Endothelial cell of hepatic sinusoid (primary cell): ENCODE data around the gene COL23A1.

Source experiments
- in situ Hi-C: cut with HindIII; loops from 2 replicates; pipeline ENCODE4 v1.10.0; 2017; ENCODE audit warnings: low sequenced_read_pairs

Gene COL23A1

GRCh38 chr5:178589180-178590140, 733 bp downstream of the COL23A1 start:
- in situ Hi-C loops = loop anchor here (5.0 kb wide), 1 partner anchor 98 kb away; no protein-coding TSS in a partner anchor

GRCh38 chr5:178588769-178589168, 1.4 kb downstream of the COL23A1 start:
- in situ Hi-C loops = loop anchor here (5.0 kb wide), 1 partner anchor 99 kb away; no protein-coding TSS in a partner anchor

- in situ Hi-C loops = loop anchor here (5.0 kb wide), 1 partner anchor 99 kb away; no protein-coding TSS in a partner anchor
These were observed 2.2 kb downstream of the COL23A1 start for GRCh38 chr5:178587763-178588611.

- in situ Hi-C loops = loop anchor here (5.0 kb wide), 1 partner anchor 101 kb away; no protein-coding TSS in a partner anchor
These were observed 3.8 kb downstream of the COL23A1 start for GRCh38 chr5:178586396-178586795.

- in situ Hi-C loops = loop anchor here (5.0 kb wide), 1 partner anchor 102 kb away; no protein-coding TSS in a partner anchor
These were observed 4.8 kb downstream of the COL23A1 start for GRCh38 chr5:178585421-178585820.

GRCh38 chr5:178583279-178583678, 6.9 kb downstream of the COL23A1 start:
- in situ Hi-C loops = no loop called here

GRCh38 chr5:178582291-178582690, 7.9 kb downstream of the COL23A1 start:
- in situ Hi-C loops = no loop called here

- in situ Hi-C loops = no loop called here
These were observed 8.6 kb downstream of the COL23A1 start for GRCh38 chr5:178581621-178582020.

GRCh38 chr5:178580271-178580955, 9.8 kb downstream of the COL23A1 start:
- in situ Hi-C loops = no loop called here

GRCh38 chr5:178577944-178578343, 12.2 kb downstream of the COL23A1 start:
- in situ Hi-C loops = no loop called here

GRCh38 chr5:178577376-178577839, 12.8 kb downstream of the COL23A1 start:
- in situ Hi-C loops = no loop called here

GRCh38 chr5:178576591-178577351, 13.4 kb downstream of the COL23A1 start:
- in situ Hi-C loops = no loop called here

GRCh38 chr5:178573216-178573615, 17.0 kb downstream of the COL23A1 start:
- in situ Hi-C loops = no loop called here

GRCh38 chr5:178572617-178573016, 17.6 kb downstream of the COL23A1 start:
- in situ Hi-C loops = no loop called here

GRCh38 chr5:178569485-178569884, 20.7 kb downstream of the COL23A1 start:
- in situ Hi-C loops = no loop called here

GRCh38 chr5:178564811-178565550, 25.2 kb downstream of the COL23A1 start:
- in situ Hi-C loops = no loop called here

- in situ Hi-C loops = no loop called here
These were observed 25.8 kb downstream of the COL23A1 start for GRCh38 chr5:178564397-178564796.

- in situ Hi-C loops = no loop called here
These were observed 26.6 kb downstream of the COL23A1 start for GRCh38 chr5:178563621-178564020.

- in situ Hi-C loops = no loop called here
These were observed 28.4 kb downstream of the COL23A1 start for GRCh38 chr5:178561746-178562264.
